ENCODE measurements around the gene CNTNAP2. TPM values are rescaled to one million over a fixed set of nuclear protein-coding genes. Genes with fewer than 3 reads are reported as not detected.

Gene CNTNAP2
- total RNA-seq, 1 experiment from 2014 or later = 0.03 TPM

GRCh38 chr7:148380596-148381419 is 2264.2 kb downstream of the CNTNAP2 start:
- H3K36me3 ChIP-seq (ENCODE audit: control insufficient read depth, insufficient read depth, low read length) = no peaks in the 10 kb centered on the region
- no peak overlapping the region for H3K4me3 ChIP-seq (ENCODE audit: low read depth in 2 of 2, low read length in 2 of 2)
- H3K27me3 ChIP-seq (ENCODE audit: control insufficient read depth, insufficient read depth, low read length) = no peaks in the 10 kb centered on the region
- DNase-seq (ENCODE audit: low read depth, low spot score) (no peak), ATAC-seq (no peak)
- TF ChIP-seq TCF7L2 (IDR thresholded peaks at IDR 0.05; ENCODE audit: low read depth, low read length) (no peak), SIN3A (IDR thresholded peaks at IDR 0.05; ENCODE audit: borderline replicate concordance, insufficient read depth, low read depth, low read length) (no peak), POLR2AphosphoS5 (IDR thresholded peaks at IDR 0.05; ENCODE audit: low read depth, low read length) (no peak)
- TF ChIP-seq, protein P1, sequence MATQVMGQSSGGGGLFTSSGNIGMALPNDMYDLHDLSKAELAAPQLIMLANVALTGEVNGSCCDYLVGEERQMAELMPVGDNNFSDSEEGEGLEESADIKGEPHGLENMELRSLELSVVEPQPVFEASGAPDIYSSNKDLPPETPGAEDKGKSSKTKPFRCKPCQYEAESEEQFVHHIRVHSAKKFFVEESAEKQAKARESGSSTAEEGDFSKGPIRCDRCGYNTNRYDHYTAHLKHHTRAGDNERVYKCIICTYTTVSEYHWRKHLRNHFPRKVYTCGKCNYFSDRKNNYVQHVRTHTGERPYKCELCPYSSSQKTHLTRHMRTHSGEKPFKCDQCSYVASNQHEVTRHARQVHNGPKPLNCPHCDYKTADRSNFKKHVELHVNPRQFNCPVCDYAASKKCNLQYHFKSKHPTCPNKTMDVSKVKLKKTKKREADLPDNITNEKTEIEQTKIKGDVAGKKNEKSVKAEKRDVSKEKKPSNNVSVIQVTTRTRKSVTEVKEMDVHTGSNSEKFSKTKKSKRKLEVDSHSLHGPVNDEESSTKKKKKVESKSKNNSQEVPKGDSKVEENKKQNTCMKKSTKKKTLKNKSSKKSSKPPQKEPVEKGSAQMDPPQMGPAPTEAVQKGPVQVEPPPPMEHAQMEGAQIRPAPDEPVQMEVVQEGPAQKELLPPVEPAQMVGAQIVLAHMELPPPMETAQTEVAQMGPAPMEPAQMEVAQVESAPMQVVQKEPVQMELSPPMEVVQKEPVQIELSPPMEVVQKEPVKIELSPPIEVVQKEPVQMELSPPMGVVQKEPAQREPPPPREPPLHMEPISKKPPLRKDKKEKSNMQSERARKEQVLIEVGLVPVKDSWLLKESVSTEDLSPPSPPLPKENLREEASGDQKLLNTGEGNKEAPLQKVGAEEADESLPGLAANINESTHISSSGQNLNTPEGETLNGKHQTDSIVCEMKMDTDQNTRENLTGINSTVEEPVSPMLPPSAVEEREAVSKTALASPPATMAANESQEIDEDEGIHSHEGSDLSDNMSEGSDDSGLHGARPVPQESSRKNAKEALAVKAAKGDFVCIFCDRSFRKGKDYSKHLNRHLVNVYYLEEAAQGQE (IDR thresholded peaks at IDR 0.05; ENCODE audit: insufficient read depth in 1 of 2, low read depth in 2 of 2, low read length in 1 of 2) = no peak
- TF ChIP-seq, protein P2, sequence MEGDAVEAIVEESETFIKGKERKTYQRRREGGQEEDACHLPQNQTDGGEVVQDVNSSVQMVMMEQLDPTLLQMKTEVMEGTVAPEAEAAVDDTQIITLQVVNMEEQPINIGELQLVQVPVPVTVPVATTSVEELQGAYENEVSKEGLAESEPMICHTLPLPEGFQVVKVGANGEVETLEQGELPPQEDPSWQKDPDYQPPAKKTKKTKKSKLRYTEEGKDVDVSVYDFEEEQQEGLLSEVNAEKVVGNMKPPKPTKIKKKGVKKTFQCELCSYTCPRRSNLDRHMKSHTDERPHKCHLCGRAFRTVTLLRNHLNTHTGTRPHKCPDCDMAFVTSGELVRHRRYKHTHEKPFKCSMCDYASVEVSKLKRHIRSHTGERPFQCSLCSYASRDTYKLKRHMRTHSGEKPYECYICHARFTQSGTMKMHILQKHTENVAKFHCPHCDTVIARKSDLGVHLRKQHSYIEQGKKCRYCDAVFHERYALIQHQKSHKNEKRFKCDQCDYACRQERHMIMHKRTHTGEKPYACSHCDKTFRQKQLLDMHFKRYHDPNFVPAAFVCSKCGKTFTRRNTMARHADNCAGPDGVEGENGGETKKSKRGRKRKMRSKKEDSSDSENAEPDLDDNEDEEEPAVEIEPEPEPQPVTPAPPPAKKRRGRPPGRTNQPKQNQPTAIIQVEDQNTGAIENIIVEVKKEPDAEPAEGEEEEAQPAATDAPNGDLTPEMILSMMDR (IDR thresholded peaks at IDR 0.05) = no peak
- no TSS peak for BruUV-seq (replicated peaks)
- H3K4me1 ChIP-seq (ENCODE audit: control insufficient read depth, insufficient read depth, low read length) = no peaks in the 10 kb centered on the region
- H3K27ac ChIP-seq (ENCODE audit: low read length) = no peak overlapping the region
- ChIA-PET POLR2A (no interaction called here), CTCF (no interaction called here)
- no peaks in the 10 kb centered on the region for H3K9me3 ChIP-seq (ENCODE audit: control insufficient read depth, insufficient read depth, low read depth, low read length)
- intact Hi-C loops (cut with micrococcal nuclease; ENCODE audit: unreplicated experiment) (no loop called here), in situ Hi-C loops (cut with HindIII; ENCODE audit: low pct_unique_long_range_greater_than_20kb, low sequenced_read_pairs) (no loop called here)

DNA sequence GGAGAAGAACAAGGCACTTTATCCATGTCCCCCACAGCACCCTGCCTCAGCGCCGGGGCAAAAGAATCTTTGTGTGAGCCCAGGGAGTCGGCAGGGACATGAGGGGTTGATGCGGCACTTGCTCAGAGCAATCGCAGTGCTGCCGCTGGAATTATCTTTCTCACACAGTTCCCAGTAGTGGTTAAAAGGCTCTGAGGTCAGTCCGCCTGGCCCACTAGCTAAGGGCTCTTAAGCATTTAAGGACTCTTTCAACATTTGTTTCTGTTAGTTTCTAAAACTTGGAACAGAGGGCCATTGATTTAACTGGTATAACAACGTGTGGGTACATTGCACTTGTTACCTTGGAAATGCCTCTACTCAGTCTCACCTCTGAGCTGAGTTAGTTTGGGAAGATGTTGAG is 2266.0 kb downstream of the CNTNAP2 start:
- TF ChIP-seq, protein P1 (IDR thresholded peaks at IDR 0.05; ENCODE audit: insufficient read depth in 1 of 2, low read depth in 2 of 2, low read length in 1 of 2) = no peak
- TF ChIP-seq TCF7L2 (IDR thresholded peaks at IDR 0.05; ENCODE audit: low read depth, low read length) (no peak), POLR2AphosphoS5 (IDR thresholded peaks at IDR 0.05; ENCODE audit: low read depth, low read length) (no peak), SIN3A (IDR thresholded peaks at IDR 0.05; ENCODE audit: borderline replicate concordance, insufficient read depth, low read depth, low read length) (no peak)
- TF ChIP-seq, protein P2 (IDR thresholded peaks at IDR 0.05) = no peak
- ChIA-PET CTCF (no interaction called here), POLR2A (no interaction called here)
- ATAC-seq = no peak
- Histone ChIP-seq H3K27ac (ENCODE audit: low read length) (no peak overlapping the region), H3K27me3 (ENCODE audit: control insufficient read depth, insufficient read depth, low read length) (0 out of 2 replicates have a peak, but pooled peaks cover 2% of the 10 kb centered on the region), H3K4me1 (ENCODE audit: control insufficient read depth, insufficient read depth, low read length) (no peaks in the 10 kb centered on the region), H3K9me3 (ENCODE audit: control insufficient read depth, insufficient read depth, low read depth, low read length) (no peaks in the 10 kb centered on the region), H3K4me3 (ENCODE audit: low read depth in 2 of 2, low read length in 2 of 2) (no peak overlapping the region), H3K36me3 (ENCODE audit: control insufficient read depth, insufficient read depth, low read length) (no peaks in the 10 kb centered on the region)
- intact Hi-C loops (cut with micrococcal nuclease; ENCODE audit: unreplicated experiment) = no loop called here
- no peak for DNase-seq (ENCODE audit: low read depth, low spot score)
- no TSS peak for BruUV-seq (replicated peaks)
- in situ Hi-C loops (cut with HindIII; ENCODE audit: low pct_unique_long_range_greater_than_20kb, low sequenced_read_pairs) = no loop called here
